Stimulated activated CD4-positive, alpha-beta T cell treated with anti-CD3 and anti-CD28 coated beads, Interleukin-2, amount 100 ng/mL, for 48 hours (primary cell): ENCODE results near the gene ZFAND3.
A peak's percentile ranks its signal among the peaks of the same experiment; 100 is the strongest.

Experiments used
- DNase-seq, 2 donors: peaks; one replicate each; pipeline ENCODE4 v3.0.0-alpha.2; 2020

ZFAND3 gene

GRCh38 chr6:37798436-37799262 lies 20.9 kb upstream of the ZFAND3 start:
- no peak for DNase-seq

GRCh38 chr6:37799263-37799644 lies 20.3 kb upstream of the ZFAND3 start:
- no peak for DNase-seq

GRCh38 chr6:37800703-37801604 lies 18.6 kb upstream of the ZFAND3 start:
- DNase-seq: no peak

- DNase-seq: no peak
These were observed 18.0 kb upstream of the ZFAND3 start for GRCh38 chr6:37801605-37801940.

- DNase-seq: no peak
These were observed 16.7 kb upstream of the ZFAND3 start for GRCh38 chr6:37802810-37803209.

GRCh38 chr6:37804586-37804985 lies 14.9 kb upstream of the ZFAND3 start:
- no peak for DNase-seq

- no peak for DNase-seq
These were observed 13.3 kb upstream of the ZFAND3 start for GRCh38 chr6:37806213-37806612.

- no peak for DNase-seq
These were observed 11.9 kb upstream of the ZFAND3 start for GRCh38 chr6:37807656-37808055.

- no peak for DNase-seq
These were observed 10.4 kb upstream of the ZFAND3 start for GRCh38 chr6:37809197-37809543.

GRCh38 chr6:37812841-37813240 lies 6.7 kb upstream of the ZFAND3 start:
- no peak for DNase-seq

GRCh38 chr6:37814374-37814773 lies 5.2 kb upstream of the ZFAND3 start:
- no peak for DNase-seq

- no peak for DNase-seq
These were observed 2.7 kb upstream of the ZFAND3 start for GRCh38 chr6:37816599-37817375.

- peak; percentile 86 to 91 for DNase-seq
These were observed 871 bp upstream of the ZFAND3 start for GRCh38 chr6:37818536-37819176.

GRCh38 chr6:37819802-37820717 lies 533 bp downstream of the ZFAND3 start:
- peak; percentile 19 to 21 for DNase-seq

- DNase-seq: no peak
These were observed 1.2 kb downstream of the ZFAND3 start for GRCh38 chr6:37820718-37821079.

- no peak for DNase-seq
These were observed 1.9 kb downstream of the ZFAND3 start for GRCh38 chr6:37821446-37821845.

GRCh38 chr6:37822851-37823682 lies 3.5 kb downstream of the ZFAND3 start:
- DNase-seq: peak; percentile 40 to 41

GRCh38 chr6:37824170-37824569 lies 4.6 kb downstream of the ZFAND3 start:
- DNase-seq: no peak

GRCh38 chr6:37826188-37826587 lies 6.7 kb downstream of the ZFAND3 start:
- DNase-seq: no peak

- DNase-seq: no peak
These were observed 7.5 kb downstream of the ZFAND3 start for GRCh38 chr6:37826993-37827392.
